ENCODE data around the gene INTS7.

The INTS7 gene

GRCh38 chr1:212039622-212040021, 4.3 kb upstream of the INTS7 start:
- TF ChIP-seq TSHZ2 (CRISPR knock-in tag; IDR thresholded peaks at IDR 0.05): no peak
- no peak for TF ChIP-seq PATZ1 (CRISPR knock-in tag; IDR thresholded peaks at IDR 0.05; ENCODE audit: borderline replicate concordance)
- ATAC-seq: no peak

GRCh38 chr1:212037900-212038299, 2.5 kb upstream of the INTS7 start:
- TF ChIP-seq PPARA (CRISPR knock-in tag; IDR thresholded peaks at IDR 0.05; ENCODE audit: borderline replicate concordance): no peak
- TF ChIP-seq CREB5 (CRISPR knock-in tag; IDR thresholded peaks at IDR 0.05; ENCODE audit: low read depth): no peak
- no peak for TF ChIP-seq ZC3H10 (CRISPR knock-in tag; IDR thresholded peaks at IDR 0.05)
- TF ChIP-seq OSR1 (CRISPR knock-in tag; IDR thresholded peaks at IDR 0.05): no peak
- TF ChIP-seq SNAI2 (CRISPR knock-in tag; IDR thresholded peaks at IDR 0.05): no peak
- TF ChIP-seq CSDC2 (CRISPR knock-in tag; IDR thresholded peaks at IDR 0.05): no peak
- TF ChIP-seq GLIS3 (CRISPR knock-in tag; IDR thresholded peaks at IDR 0.05): no peak
- TF ChIP-seq RARB (CRISPR knock-in tag; IDR thresholded peaks at IDR 0.05): no peak
- no peak for TF ChIP-seq ARNTL (CRISPR knock-in tag; IDR thresholded peaks at IDR 0.05; ENCODE audit: borderline replicate concordance, low read depth)
- no peak for TF ChIP-seq TOX (CRISPR knock-in tag; IDR thresholded peaks at IDR 0.05; ENCODE audit: borderline replicate concordance)
- ATAC-seq: no peak

GRCh38 chr1:212035835-212036605, 663 bp upstream of the INTS7 start:
- TF ChIP-seq ZNF8 (CRISPR knock-in tag; IDR thresholded peaks at IDR 0.05) (no peak), OSR1 (CRISPR knock-in tag; IDR thresholded peaks at IDR 0.05) (no peak), TSHZ2 (CRISPR knock-in tag; IDR thresholded peaks at IDR 0.05) (no peak), ZC3H10 (CRISPR knock-in tag; IDR thresholded peaks at IDR 0.05) (no peak), CSDC2 (CRISPR knock-in tag; IDR thresholded peaks at IDR 0.05) (no peak), POU6F1 (CRISPR knock-in tag; IDR thresholded peaks at IDR 0.05; ENCODE audit: borderline replicate concordance, low read depth) (no peak), TCF4 (CRISPR knock-in tag; IDR thresholded peaks at IDR 0.05; ENCODE audit: borderline replicate concordance) (no peak), ISL1 (CRISPR knock-in tag; IDR thresholded peaks at IDR 0.05) (no peak), ZNF565 (CRISPR knock-in tag; conservative IDR thresholded peaks at IDR 0.05; ENCODE audit: low read depth) (no peak), ESRRG (CRISPR knock-in tag; IDR thresholded peaks at IDR 0.05) (no peak), CREB5 (CRISPR knock-in tag; IDR thresholded peaks at IDR 0.05; ENCODE audit: low read depth) (no peak), PPARA (CRISPR knock-in tag; IDR thresholded peaks at IDR 0.05; ENCODE audit: borderline replicate concordance) (no peak), ZFP30 (CRISPR knock-in tag; IDR thresholded peaks at IDR 0.05) (no peak), ZFP3 (CRISPR knock-in tag; IDR thresholded peaks at IDR 0.05) (no peak)
- peak; percentile 21 for ATAC-seq

All from SK-N-SH treated with all-trans-retinoic acid at 6 μM for 48 hours (cell line).